HFFc6 (cell line): ENCODE measurements around the gene PTF1A. TPM values are rescaled to one million over a fixed set of nuclear protein-coding genes. Genes with fewer than 3 reads are reported as not detected.

Source experiments
- DNase-seq: peaks from one replicate; pipeline ENCODE4 v3.0.0-alpha.2; 2018
- H3K27ac Mint-ChIP-seq: 2 replicates; pipeline ENCODE4 v1.8.0; 2020; ENCODE audit warnings: mild to moderate bottlenecking, mixed read lengths
- H3K27me3 Mint-ChIP-seq: 2 replicates; pipeline ENCODE4 v1.8.0; 2021; ENCODE audit warnings: mild to moderate bottlenecking, moderate library complexity, mixed read lengths; ENCODE audit not compliant: insufficient read depth
- H3K36me3 Mint-ChIP-seq: 2 replicates; pipeline ENCODE4 v1.8.0; 2021; ENCODE audit warnings: low read depth, mixed read lengths
- H3K4me1 Mint-ChIP-seq: 2 replicates; pipeline ENCODE4 v1.8.0; 2020; ENCODE audit warnings: low read depth, mixed read lengths
- H3K4me3 Mint-ChIP-seq: 2 replicates; pipeline ENCODE4 v1.8.0; 2020; ENCODE audit warnings: mild to moderate bottlenecking, moderate library complexity, mixed read lengths
- H3K9me3 Mint-ChIP-seq: 2 replicates; pipeline ENCODE4 v1.8.0; 2020; ENCODE audit warnings: mild to moderate bottlenecking, mixed read lengths
- total RNA-seq, 6 experiments: library from RNA; stranded (reverse); fragmentation: NEBNext Ultra II Directional; extraction: Animal tissue kit (Norgen Biotek cat#: 25700); gene quantifications; 2 replicates in 1 of 6; 3 replicates in 5 of 6; pipeline ENCODE4 v1.2.3, GENCODE V29; 2021
- TF ChIP-seq, protein P1 (sequence below): fragments of 200-600 bp; sonication (generic); IDR thresholded peaks from 2 replicates; pipeline ENCODE4 v1.5.0; 2021; ENCODE audit warnings: antibody characterized with exemption, mild to moderate bottlenecking

Gene PTF1A
- total RNA-seq, 6 experiments from 2014 or later = not detected

- no peaks in the 10 kb centered on the region for H3K9me3 Mint-ChIP-seq
- peaks cover 25% of the 10 kb centered on the region for H3K27me3 Mint-ChIP-seq
- H3K36me3 Mint-ChIP-seq = no peaks in the 10 kb centered on the region
- TF ChIP-seq, protein P1, sequence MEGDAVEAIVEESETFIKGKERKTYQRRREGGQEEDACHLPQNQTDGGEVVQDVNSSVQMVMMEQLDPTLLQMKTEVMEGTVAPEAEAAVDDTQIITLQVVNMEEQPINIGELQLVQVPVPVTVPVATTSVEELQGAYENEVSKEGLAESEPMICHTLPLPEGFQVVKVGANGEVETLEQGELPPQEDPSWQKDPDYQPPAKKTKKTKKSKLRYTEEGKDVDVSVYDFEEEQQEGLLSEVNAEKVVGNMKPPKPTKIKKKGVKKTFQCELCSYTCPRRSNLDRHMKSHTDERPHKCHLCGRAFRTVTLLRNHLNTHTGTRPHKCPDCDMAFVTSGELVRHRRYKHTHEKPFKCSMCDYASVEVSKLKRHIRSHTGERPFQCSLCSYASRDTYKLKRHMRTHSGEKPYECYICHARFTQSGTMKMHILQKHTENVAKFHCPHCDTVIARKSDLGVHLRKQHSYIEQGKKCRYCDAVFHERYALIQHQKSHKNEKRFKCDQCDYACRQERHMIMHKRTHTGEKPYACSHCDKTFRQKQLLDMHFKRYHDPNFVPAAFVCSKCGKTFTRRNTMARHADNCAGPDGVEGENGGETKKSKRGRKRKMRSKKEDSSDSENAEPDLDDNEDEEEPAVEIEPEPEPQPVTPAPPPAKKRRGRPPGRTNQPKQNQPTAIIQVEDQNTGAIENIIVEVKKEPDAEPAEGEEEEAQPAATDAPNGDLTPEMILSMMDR = no peak
- no peak for DNase-seq
- no peak overlapping the region for H3K27ac Mint-ChIP-seq
- no peaks in the 10 kb centered on the region for H3K4me1 Mint-ChIP-seq
- H3K4me3 Mint-ChIP-seq = no peak overlapping the region
These were observed 10.7 kb downstream of the PTF1A start for GRCh38 chr10:23202779-23203178.

- DNase-seq = no peak
- H3K4me3 Mint-ChIP-seq = no peak overlapping the region
These were observed 11.5 kb downstream of the PTF1A start for GRCh38 chr10:23203369-23204325.

GRCh38 chr10:23204773-23205172, 12.7 kb downstream of the PTF1A start:
- Mint-ChIP-seq H3K9me3 (no peaks in the 10 kb centered on the region; the same call in 1 of the 2 replicates), H3K4me3 (no peak overlapping the region), H3K4me1 (no peaks in the 10 kb centered on the region), H3K36me3 (no peaks in the 10 kb centered on the region), H3K27ac (no peak overlapping the region), H3K27me3 (peaks cover 21% of the 10 kb centered on the region)
- TF ChIP-seq, protein P1 = no peak
- no peak for DNase-seq

More at GRCh38 chr10:23203369-23204325, 11.5 kb downstream of the PTF1A start:
- TF ChIP-seq, protein P1 = no peak
- Mint-ChIP-seq H3K27ac (no peak overlapping the region), H3K36me3 (no peaks in the 10 kb centered on the region), H3K9me3 (no peaks in the 10 kb centered on the region), H3K27me3 (peaks cover 23% of the 10 kb centered on the region), H3K4me1 (no peaks in the 10 kb centered on the region)

DNA sequence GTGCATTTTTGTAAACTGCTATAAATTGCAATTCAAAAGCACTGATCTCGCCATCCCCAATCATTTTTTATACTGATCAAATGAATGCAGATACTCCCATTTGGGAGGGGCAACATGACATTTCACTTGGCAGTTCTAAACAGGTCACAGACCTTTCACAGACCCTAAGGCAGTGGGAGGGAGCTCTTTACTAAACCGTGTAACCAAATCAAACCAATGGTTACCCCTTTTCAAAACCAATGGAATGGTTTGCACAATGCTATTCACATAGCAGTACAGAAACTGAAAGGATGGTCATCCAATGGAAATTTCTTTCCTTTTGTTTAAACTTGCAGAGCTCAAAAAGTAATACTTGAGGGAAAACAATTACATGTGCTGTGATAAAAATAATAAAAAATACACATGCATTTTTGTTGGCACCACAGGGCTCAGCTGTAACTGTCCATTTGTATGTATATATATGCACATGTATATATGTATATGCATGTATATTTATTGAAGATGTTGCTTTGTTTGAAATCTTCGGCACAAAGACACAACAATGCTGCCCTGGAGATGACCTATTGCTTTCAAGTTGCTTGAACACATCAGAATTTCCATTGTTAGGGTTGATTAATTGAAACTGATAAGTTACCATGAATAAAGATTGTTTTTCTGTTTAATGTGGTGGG, 14.0 kb downstream of the PTF1A start:
- no peak overlapping the region for H3K27ac Mint-ChIP-seq
- no peak for DNase-seq
- no peaks in the 10 kb centered on the region for H3K36me3 Mint-ChIP-seq
- TF ChIP-seq, protein P1 = no peak
- no peaks in the 10 kb centered on the region; the same call in 1 of the 2 replicates for H3K9me3 Mint-ChIP-seq
- no peak overlapping the region for H3K4me3 Mint-ChIP-seq
- H3K27me3 Mint-ChIP-seq = peaks cover 10% of the 10 kb centered on the region
- H3K4me1 Mint-ChIP-seq = no peaks in the 10 kb centered on the region

GRCh38 chr10:23217471-23217870, 25.4 kb downstream of the PTF1A start:
- H3K4me1 Mint-ChIP-seq = no peaks in the 10 kb centered on the region
- H3K4me3 Mint-ChIP-seq = no peak overlapping the region
- no peaks in the 10 kb centered on the region; the same call in 1 of the 2 replicates for H3K27me3 Mint-ChIP-seq
- no peaks in the 10 kb centered on the region for H3K9me3 Mint-ChIP-seq
- H3K36me3 Mint-ChIP-seq = no peaks in the 10 kb centered on the region
- TF ChIP-seq, protein P1 = no peak
- no peak overlapping the region for H3K27ac Mint-ChIP-seq
- no peak for DNase-seq
